GM21786 (cell line): ENCODE results near the gene MUSK.
"Not testable (repeated sequence)": the region's sequence is repeated elsewhere in the genome, so short reads cannot be mapped to it uniquely, and the experiment has no call there.

Source experiments
- ATAC-seq: cut with Tn5 transposase; IDR thresholded peaks from one replicate; pipeline ENCODE4 v1.9.1; 2021; ENCODE audit not compliant: unreplicated experiment

The MUSK gene

DNA sequence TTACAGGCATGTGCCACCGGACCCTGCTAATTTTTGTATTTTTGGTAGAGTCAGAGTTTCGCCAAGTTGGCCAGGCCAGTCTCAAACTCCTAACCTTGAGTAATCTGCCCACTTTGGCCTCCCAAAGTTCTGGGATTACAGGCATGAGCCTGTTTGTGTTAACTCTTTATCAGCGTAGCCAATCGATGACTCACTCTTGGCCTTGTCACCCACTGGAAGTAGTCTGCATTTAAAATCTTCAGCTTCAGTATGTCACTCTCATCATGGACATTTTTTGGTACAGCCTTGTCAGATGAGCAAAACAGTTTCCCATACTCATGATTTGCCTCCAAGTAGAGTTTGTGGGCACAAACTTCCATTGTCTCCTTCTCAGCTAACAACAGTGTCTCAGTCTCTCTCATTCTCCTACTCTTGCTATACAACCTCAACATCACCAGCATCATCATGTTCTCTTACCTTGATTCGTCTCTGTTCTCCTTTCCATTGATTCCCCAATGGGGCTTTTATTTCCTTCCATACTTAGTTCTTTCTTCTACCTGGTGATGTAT, 22.5 kb downstream of the MUSK start:
- ATAC-seq, result no peak

GRCh38 chr9:110695846-110696245, 27.3 kb downstream of the MUSK start:
- ATAC-seq, result not testable (repeated sequence)

GRCh38 chr9:110700953-110701352, 32.4 kb downstream of the MUSK start:
- no peak for ATAC-seq

DNA sequence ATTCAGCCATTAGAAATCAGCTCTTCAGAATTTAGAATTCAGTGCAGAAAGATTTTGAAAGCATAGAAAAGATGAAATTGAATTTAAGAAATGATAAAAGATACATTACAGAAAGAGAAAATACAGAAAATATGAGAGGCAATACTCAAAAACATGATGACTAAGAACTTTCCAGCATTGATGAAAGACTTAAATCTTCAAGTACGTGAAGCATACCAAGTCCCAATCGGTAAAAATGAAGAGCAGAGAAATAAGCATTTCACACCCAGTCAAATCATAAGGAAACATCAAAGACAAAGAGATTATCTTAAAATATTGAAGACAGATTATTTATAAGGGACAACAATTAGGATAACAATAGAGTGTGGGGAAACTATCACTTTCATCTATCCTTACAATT, 35.1 kb downstream of the MUSK start:
- ATAC-seq, result no peak

DNA sequence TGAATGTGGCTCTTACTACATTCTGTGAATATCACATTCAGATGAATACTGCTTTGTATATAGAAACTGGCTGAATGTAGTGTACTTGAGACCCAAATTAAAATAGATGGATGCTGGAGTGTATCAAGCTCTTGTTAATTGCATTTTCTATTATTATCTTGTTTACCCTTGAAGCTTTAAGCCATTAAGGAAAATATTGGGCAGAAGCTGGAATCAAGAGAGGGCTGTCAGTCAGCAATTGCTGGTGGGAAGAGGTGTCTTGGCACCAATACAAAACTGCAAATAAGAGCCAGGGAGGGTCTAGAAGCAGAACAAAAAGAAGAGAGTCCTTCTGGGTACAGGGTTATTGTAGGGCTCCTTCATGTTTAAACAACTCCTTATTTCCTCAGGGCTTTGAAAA, 38.8 kb downstream of the MUSK start:
- no peak for ATAC-seq

DNA sequence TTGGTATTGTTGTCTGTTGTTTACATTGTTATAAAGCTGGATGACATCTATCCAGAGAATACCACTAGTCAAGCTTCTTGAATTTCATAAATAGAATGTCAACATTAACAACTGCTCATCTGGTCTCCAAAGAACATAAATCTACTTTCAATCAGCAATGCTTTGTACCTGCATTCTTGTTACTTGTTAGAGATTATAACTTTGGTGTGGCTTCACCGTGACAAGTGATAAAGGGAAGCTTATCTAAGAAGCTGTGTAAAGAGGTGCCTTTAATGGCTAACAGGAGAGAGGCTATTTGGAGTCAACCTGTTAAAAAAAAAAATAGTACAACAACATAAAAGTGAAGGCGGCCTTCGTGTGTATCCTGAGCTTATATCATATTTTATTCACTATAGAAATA, 41.8 kb downstream of the MUSK start:
- ATAC-seq, result no peak

DNA sequence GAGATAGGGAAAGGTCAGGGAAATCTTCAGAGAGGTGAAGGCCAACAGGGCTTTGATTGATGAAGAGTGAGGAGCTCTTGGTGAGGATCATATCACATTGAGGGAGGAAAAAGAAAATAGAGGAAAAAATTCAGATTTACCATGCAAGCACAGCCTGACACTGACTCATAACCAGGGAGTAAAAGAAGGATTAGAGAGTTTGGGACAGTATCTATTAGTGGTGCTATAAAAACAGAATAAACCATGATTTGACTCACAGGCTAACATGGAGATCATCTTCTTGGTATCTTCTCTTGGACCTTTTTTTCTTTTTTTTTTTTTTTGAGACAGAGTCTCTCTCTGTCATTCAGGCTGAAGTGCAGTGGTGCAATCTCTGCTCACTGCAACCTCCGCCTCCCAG, 44.4 kb downstream of the MUSK start:
- ATAC-seq, result no peak

DNA sequence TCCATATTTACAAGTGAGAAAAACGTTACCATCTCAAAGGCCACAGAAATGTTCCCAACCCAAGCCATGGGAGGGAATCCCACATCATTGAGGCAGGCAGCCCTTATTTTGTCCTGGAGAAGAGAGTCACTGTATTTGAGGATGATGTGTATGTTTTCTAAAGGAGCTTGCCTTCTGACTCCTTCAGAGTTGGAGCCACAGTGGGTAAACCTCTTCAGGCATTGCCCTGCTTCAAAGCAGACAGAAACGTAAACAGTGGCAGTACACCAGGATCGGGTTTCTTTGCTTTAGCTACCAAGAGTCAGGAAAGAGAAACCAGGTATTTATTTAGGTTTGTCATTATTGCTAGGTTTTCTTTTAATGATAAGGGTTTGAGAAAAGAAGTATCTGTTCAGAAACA, 45.7 kb downstream of the MUSK start:
- no peak for ATAC-seq

GRCh38 chr9:110728058-110728457, 59.5 kb downstream of the MUSK start:
- no peak for ATAC-seq

DNA sequence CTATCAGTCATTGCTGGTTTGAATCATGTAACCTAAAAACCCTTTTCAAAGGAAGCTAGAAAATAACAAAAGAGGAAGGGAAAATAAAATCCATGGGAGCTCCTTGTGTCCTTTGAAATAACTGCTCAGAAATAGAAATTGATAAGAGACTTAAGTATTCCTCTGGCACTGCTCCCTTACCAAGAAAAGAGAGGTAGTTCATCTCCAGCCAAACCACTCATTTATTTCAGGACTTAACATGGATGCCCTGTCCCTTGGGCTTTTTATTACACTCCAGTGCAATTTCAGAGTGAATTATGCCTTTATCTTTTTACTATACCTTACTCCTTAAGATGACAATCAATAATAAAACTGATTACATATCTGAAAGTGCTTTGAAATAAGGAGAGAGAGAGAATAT, 61.0 kb downstream of the MUSK start:
- ATAC-seq, result no peak

- no peak for ATAC-seq
Observed at GRCh38 chr9:110731437-110732028, 62.9 kb downstream of the MUSK start.

- no peak for ATAC-seq
Observed at GRCh38 chr9:110738982-110739381, 70.4 kb downstream of the MUSK start.

DNA sequence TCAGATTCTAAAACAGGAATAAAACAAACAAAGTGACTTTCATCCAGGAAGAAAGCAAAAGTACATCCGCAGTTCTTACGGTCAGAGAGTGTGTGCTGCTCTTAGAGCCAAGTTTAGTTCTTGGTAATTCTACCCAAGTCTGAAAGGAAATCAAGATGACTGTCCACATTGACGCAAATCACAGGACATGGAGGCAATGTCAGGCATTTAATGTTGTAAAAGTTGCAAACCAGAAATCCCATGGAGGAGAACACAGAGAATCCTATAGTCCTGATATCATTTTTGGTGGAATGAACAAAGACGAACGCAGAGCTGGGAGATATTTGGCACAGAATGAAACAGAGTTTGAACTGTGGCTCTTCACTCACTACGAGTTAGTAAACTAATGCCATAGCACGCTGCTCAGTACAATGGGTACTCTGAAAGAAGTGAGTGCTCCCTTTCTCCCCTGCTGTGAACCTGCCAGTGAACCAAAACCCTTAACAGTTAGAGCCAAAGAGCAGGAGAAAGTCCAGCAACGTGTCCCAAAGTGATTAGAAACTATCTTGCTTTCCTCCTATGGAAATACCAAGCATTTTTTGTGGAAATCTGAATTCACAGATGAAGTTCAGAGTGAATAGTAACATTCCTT, 74.3 kb downstream of the MUSK start:
- ATAC-seq, result no peak

DNA sequence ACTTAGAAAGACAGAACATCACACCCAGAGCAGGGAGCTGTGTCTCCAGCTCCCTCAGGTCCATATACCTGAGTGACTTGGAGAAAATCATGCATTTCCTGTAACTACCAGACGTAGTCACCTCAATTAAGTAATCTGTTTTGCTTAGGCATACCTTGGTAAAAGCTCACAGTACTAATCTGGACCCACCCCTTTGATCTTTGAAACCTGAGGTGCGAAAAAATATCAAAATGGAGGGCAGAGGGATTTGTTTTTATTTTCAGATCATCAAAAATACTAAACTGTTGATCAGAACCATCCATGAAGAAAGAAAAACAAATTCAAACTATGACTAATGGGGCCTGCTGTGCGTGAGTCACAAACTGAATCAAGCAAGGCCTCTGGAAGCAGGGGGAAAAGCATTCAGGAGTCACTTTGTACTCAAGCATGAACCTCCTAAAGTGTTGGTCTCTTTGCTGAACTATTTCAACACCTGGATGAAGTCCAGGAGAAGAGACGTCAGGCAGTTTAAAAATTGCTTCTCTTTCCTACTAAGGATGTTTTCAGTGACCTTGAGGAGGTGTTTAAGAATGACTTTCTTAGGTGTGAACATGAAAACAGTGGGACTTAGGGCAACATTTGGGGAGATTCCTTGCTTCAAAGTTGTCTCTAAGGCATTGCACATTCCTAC, 76.3 kb downstream of the MUSK start:
- ATAC-seq, result no peak

GRCh38 chr9:110745676-110746075, 77.1 kb downstream of the MUSK start:
- no peak for ATAC-seq

- ATAC-seq, result no peak
Observed at GRCh38 chr9:110746211-110746930, 77.8 kb downstream of the MUSK start.

- ATAC-seq, result no peak
Observed at GRCh38 chr9:110748251-110748893, 79.8 kb downstream of the MUSK start.

GRCh38 chr9:110750272-110750671, 81.7 kb downstream of the MUSK start:
- no peak for ATAC-seq

DNA sequence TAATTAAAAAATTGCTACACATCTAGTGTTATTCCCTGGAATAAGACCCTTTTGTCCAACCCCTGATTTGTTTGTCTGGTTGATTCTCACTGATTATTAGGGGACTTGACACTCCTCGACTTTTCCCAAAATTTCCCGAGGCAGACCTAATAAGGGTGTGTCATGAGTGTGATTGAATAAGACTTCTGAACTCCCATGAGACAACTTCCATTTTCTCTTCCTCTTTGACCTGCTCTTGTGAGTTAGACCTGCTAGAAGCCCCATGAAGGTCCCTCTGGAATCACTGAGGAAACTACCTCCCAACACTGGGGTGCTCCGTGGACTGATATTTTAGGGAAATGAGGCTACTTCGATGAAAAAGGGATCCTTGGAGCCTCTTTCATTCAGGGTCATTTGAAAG, 83.4 kb downstream of the MUSK start:
- ATAC-seq, result no peak

- no peak for ATAC-seq
Observed at GRCh38 chr9:110752766-110753165, 84.2 kb downstream of the MUSK start.

- no peak for ATAC-seq
Observed at GRCh38 chr9:110753731-110754231, 85.2 kb downstream of the MUSK start.
